KOPT-K1 (cell line): ENCODE measurements around the gene AFAP1.

ENCODE experiments used
- H3K27ac ChIP-seq: fragments of 200-600 bp; sonication (generic); 2 replicates; pipeline ENCODE4 v1.5.1; 2016; ENCODE audit warnings: antibody characterized with exemption, mild to moderate bottlenecking, low read depth, low read length; ENCODE audit not compliant: poor library complexity, severe bottlenecking
- H3K36me3 ChIP-seq: fragments of 200-600 bp; sonication (generic); 2 replicates; pipeline ENCODE4 v1.5.1; 2017; ENCODE audit warnings: antibody characterized with exemption, mild to moderate bottlenecking, low read length, moderate library complexity; ENCODE audit not compliant: insufficient read depth
- H3K9me3 ChIP-seq: fragments of 200-600 bp; sonication (generic); 2 replicates; pipeline ENCODE4 v1.5.1; 2017; ENCODE audit warnings: antibody characterized with exemption, low read length, mild to moderate bottlenecking; ENCODE audit not compliant: insufficient read depth, poor library complexity, severe bottlenecking

AFAP1 gene

GRCh38 chr4:7793186-7793585, 146.5 kb downstream of the AFAP1 start:
- Histone ChIP-seq H3K9me3 (no peaks in the 10 kb centered on the region), H3K27ac (no peak overlapping the region), H3K36me3 (no peaks in the 10 kb centered on the region)

GRCh38 chr4:7792616-7793015, 147.0 kb downstream of the AFAP1 start:
- H3K9me3 ChIP-seq = no peaks in the 10 kb centered on the region
- no peak overlapping the region for H3K27ac ChIP-seq
- H3K36me3 ChIP-seq = no peaks in the 10 kb centered on the region

DNA sequence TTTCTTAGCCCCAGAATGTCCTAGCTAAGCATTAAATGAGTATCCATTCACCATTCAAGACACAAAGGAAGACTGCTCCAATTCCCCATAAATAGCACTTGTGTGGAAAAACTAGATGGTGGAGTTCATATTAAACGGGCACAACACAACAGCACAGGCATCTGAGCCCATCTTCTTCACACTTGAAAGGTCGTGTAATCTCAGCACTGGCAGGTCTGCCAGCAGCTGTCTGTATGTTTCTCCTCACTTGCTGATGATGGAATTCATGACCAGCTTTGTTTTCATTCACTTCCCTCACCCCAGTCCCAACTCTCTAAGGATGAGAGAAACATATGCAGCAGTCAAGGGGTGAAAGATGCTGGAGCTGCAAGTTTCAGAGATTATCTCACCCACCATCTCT, 148.7 kb downstream of the AFAP1 start:
- no peaks in the 10 kb centered on the region for H3K36me3 ChIP-seq
- no peak overlapping the region for H3K27ac ChIP-seq
- H3K9me3 ChIP-seq = no peaks in the 10 kb centered on the region

DNA sequence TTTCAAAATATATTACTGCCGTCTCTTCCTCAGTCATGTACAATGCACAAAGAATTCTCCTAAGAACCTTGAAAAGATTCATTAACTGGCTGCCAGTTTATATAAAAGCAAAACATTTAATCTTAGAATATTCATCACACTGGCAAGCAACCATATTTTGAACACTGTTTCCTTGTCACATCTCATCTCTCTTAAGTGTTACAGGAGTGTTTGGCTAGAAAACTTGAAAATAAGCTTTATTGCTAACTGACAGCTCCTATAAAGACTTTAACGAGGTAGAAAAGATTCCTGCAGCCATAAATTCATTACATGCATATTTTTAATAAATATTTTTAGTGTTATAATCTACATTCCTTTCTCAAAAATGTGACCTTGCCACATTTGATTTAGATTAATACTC, 149.6 kb downstream of the AFAP1 start:
- H3K27ac ChIP-seq = no peak overlapping the region
- H3K9me3 ChIP-seq = no peaks in the 10 kb centered on the region
- no peaks in the 10 kb centered on the region for H3K36me3 ChIP-seq

DNA sequence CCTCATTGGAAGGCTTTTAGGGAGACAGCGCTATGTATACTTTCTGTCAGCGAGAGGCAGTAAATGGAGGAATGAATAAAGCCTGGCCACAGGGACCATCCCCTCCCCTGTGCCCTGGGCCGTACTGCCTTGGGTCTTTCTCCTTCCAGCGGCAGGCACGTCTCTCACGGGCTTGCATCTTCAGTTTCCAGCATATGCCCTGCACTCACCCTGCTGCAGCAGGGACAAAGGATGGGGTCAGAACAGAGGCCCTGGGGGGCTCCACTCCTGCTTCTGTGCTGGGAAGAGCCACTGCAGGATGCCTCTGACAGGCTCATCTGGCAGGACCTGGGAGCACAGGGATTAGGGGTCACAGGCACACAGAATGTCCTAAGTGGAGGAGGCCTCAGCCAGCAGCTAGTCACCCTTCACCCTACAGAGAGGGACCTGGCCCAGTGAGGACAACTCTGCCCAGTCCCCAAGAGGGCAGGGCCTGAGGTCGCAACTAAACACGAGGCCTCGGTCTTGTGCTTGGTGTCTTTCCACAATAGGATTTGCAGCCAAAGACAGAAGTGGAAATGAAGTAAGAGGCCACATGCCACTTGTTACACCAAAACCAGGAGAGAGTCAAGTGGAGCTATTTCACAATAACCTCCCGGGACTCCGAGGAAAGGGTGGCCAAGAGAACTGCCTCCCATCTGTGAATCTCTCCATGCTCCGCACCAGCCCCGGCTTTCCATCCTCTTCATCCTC, 150.8 kb downstream of the AFAP1 start:
- Histone ChIP-seq H3K9me3 (no peaks in the 10 kb centered on the region), H3K27ac (no peak overlapping the region), H3K36me3 (no peaks in the 10 kb centered on the region)

DNA sequence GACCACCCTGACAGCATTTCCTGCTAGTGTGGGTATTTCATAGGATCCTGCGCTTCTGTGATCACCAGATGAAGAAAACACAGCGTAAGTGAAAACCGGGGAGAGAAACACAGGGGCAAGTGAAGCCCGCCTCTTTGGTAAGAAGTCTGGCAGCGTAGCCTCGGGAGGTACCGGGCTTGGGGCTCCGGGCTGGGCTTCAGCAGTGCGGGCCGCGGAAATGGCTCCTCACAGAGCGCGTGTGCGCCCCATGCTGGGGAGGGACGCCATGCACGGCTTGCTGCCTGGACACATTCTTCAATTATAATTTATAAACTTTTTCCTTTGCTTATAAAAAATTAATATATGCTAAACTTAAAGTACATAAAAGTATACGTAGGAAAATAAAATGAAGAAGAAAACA, 151.5 kb downstream of the AFAP1 start:
- Histone ChIP-seq H3K27ac (no peak overlapping the region), H3K9me3 (no peaks in the 10 kb centered on the region), H3K36me3 (no peaks in the 10 kb centered on the region)

GRCh38 chr4:7787681-7788141, 151.9 kb downstream of the AFAP1 start:
- Histone ChIP-seq H3K36me3 (no peaks in the 10 kb centered on the region), H3K9me3 (no peaks in the 10 kb centered on the region), H3K27ac (no peak overlapping the region)

DNA sequence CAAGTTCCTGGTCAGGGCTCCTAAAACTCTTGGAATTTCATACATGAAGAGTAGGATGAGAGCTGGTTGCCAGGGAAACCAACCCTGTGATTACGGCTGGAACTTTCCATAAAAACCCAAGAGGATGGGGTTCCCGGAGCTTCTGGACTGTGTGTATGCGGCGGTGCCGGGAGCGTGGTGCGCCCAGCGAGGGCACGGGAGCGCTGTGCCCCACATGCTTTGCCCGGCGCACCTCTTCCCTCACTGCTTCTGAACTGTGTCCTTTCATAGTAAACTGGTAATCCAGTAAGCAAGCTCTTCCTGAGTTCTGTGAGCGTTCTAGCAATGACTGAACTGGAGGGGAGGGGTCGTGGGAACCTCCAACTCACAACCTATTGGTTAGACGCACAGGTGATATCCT, 152.6 kb downstream of the AFAP1 start:
- Histone ChIP-seq H3K9me3 (no peaks in the 10 kb centered on the region), H3K36me3 (no peaks in the 10 kb centered on the region), H3K27ac (no peak overlapping the region)

- no peak overlapping the region for H3K27ac ChIP-seq
- H3K36me3 ChIP-seq = no peaks in the 10 kb centered on the region
Measured at GRCh38 chr4:7786517-7786916, 153.1 kb downstream of the AFAP1 start.

DNA sequence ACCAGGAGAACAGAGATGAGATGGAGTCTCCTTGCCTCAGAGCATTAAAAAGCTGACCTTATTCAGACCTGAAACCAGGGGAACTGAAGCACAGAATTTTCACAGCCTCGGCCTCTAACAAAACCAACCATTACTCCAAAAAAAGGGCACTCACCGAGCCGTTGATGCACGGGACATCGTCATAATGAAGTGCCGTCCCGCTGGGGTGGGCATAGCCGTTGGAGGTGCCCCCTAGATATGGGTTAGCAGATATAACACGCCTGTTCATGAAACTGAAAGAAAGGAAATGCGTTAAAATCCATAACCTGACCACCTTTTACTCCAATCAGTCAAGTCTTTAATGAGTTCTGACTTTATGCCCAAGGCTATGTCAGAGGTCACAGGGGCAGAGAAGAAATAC, 153.6 kb downstream of the AFAP1 start:
- Histone ChIP-seq H3K9me3 (no peaks in the 10 kb centered on the region), H3K27ac (no peak overlapping the region), H3K36me3 (no peaks in the 10 kb centered on the region)

More at GRCh38 chr4:7786517-7786916, 153.1 kb downstream of the AFAP1 start:
- H3K9me3 ChIP-seq = no peaks in the 10 kb centered on the region

GRCh38 chr4:7785017-7785416, 154.6 kb downstream of the AFAP1 start:
- no peaks in the 10 kb centered on the region for H3K9me3 ChIP-seq
- no peak overlapping the region for H3K27ac ChIP-seq
- no peaks in the 10 kb centered on the region for H3K36me3 ChIP-seq

GRCh38 chr4:7784131-7784870, 155.4 kb downstream of the AFAP1 start:
- H3K9me3 ChIP-seq = no peaks in the 10 kb centered on the region
- no peak overlapping the region for H3K27ac ChIP-seq
- H3K36me3 ChIP-seq = no peaks in the 10 kb centered on the region

DNA sequence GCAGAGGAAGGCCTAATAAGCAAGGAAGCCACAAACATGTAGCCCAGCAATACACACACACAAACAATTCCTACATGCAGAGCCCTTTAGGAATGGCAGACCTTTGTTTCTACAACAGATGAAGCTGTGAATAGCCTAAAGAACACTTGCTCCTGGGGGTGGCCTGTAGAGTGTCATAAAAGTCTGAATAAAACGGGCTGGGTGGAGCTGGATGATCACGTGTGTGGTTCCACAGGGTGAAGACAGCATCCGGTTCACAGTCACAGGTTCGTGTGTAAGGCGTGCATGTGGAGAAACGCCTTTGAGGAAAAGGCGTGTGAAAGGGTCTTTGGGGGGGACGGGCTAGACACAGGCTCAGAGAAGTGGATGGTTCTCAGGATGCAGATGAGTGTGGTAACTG, 156.1 kb downstream of the AFAP1 start:
- Histone ChIP-seq H3K27ac (no peak overlapping the region), H3K9me3 (no peaks in the 10 kb centered on the region), H3K36me3 (no peaks in the 10 kb centered on the region)

- Histone ChIP-seq H3K9me3 (no peaks in the 10 kb centered on the region), H3K27ac (no peak overlapping the region), H3K36me3 (no peaks in the 10 kb centered on the region)
Measured at GRCh38 chr4:7782783-7783182, 156.9 kb downstream of the AFAP1 start.

GRCh38 chr4:7781993-7782392, 157.7 kb downstream of the AFAP1 start:
- no peaks in the 10 kb centered on the region for H3K9me3 ChIP-seq
- no peaks in the 10 kb centered on the region for H3K36me3 ChIP-seq
- H3K27ac ChIP-seq = no peak overlapping the region

DNA sequence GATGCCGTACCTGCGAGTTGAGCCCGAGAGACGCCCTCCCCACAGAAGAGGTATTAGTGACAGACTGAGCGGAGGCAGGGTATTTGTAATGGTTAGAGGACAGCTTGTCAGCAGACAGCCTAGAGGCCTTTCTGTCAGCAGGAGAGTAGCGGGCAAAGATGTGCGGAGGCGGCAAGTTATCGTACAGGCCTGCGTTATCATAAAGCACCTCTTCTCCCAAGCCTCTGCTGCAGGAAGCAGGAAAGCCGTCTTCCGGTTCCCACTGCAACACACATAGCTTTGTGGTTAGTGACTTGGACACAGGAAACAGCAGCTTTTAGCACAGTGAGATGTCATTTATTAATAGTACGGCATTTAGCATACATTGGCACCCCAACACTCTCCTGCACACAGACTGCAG, 158.3 kb downstream of the AFAP1 start:
- Histone ChIP-seq H3K9me3 (no peaks in the 10 kb centered on the region), H3K36me3 (no peaks in the 10 kb centered on the region), H3K27ac (no peak overlapping the region)
